B cell (primary cell): ENCODE data around the gene CACNG7.

Experiments used
- CTCF ChIP-seq: fragments of 200-600 bp; IDR thresholded peaks from one replicate; pipeline ENCODE4 v1.8.0; 2022; ENCODE audit warnings: antibody characterized with exemption, mild to moderate bottlenecking
- EZH2 ChIP-seq: IDR thresholded peaks from 2 replicates; pipeline ENCODE4 v1.6.1; 2012; ENCODE audit warnings: borderline replicate concordance, low read depth, mild to moderate bottlenecking, moderate library complexity, low read length; ENCODE audit not compliant: insufficient read depth, poor library complexity, severe bottlenecking

DNA sequence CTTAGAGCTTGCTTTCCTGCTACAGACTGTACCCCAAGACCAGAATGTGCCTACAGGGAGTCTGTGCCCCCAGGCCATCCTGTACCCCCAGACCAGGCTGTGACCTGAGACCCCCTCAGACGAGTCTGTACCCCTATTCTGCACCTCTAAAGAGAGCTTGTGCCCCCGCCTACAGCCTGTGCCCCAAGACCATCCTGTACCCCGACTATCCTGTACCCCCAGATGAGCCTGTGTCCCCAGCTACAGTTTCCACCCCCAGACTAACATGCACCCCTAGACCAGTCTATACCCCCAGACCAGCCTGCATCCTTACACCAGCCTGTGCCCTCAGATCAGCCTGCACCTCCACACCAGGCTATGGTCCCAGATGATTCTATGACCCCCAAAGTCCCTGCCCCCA, 84.4 kb downstream of the CACNG7 start:
- TF ChIP-seq CTCF = no peak
- no peak for TF ChIP-seq EZH2
